K562 (cell line): ENCODE measurements around the gene GARIN5B. TPM values are rescaled to one million over a fixed set of nuclear protein-coding genes. Genes with fewer than 3 reads are reported as not detected.

Experiments used
- ASH1L ChIP-seq: fragments of 450-650 bp; IDR thresholded peaks from 2 replicates; pipeline ENCODE4 v1.6.1; 2018; ENCODE audit warnings: borderline replicate concordance, mild to moderate bottlenecking, low read depth; ENCODE audit not compliant: partially characterized antibody
- BRF2 ChIP-seq: IDR thresholded peaks from 3 replicates; pipeline ENCODE4 v1.6.1; 2011; ENCODE audit warnings: borderline replicate concordance, mild to moderate bottlenecking; ENCODE audit not compliant: insufficient read length, insufficient read depth
- E2F6 ChIP-seq, 2 experiments: IDR thresholded peaks; 2 replicates each; pipeline ENCODE4 v1.6.1; 2011; ENCODE audit warnings: borderline replicate concordance in 1 of 2, control low read depth in 1 of 2, low read depth in 1 of 2, low read length in 1 of 2, mild to moderate bottlenecking in 1 of 2, mixed read lengths in 1 of 2, moderate library complexity in 1 of 2; ENCODE audit not compliant: insufficient read depth in 1 of 2, insufficient read length in 1 of 2, poor library complexity in 1 of 2, severe bottlenecking in 1 of 2; ENCODE audit errors: extremely low read depth in 1 of 2
- ETS2 ChIP-seq: IDR thresholded peaks from 2 replicates; pipeline ENCODE4 v1.6.1; 2016; ENCODE audit warnings: borderline replicate concordance, missing genetic modification characterization, mild to moderate bottlenecking, moderate library complexity, missing compliant biosample characterization; ENCODE audit not compliant: poor library complexity, severe bottlenecking
- KDM1A ChIP-seq, 2 experiments: fragments of 450-650 bp; IDR thresholded peaks; 2 replicates each; pipeline ENCODE4 v1.6.1; 2016; ENCODE audit warnings: mild to moderate bottlenecking in 2 of 2
- KLF16 ChIP-seq: IDR thresholded peaks from 2 replicates; pipeline ENCODE4 v1.6.1; 2016; ENCODE audit warnings: antibody characterized with exemption
- MYC ChIP-seq, 2 experiments: fragments of 250-450 bp in 1 of 2; sonication (Bioruptor Pico) in 1 of 2; IDR thresholded peaks; 2 replicates each; pipeline versions ENCODE4 v1.5.1 to v1.6.1; 2012 to 2021; ENCODE audit warnings: low read depth in 2 of 2, borderline replicate concordance in 1 of 2, improper control_type of control experiment in 1 of 2, low read length in 1 of 2, mild to moderate bottlenecking in 1 of 2, moderate library complexity in 1 of 2
- NUFIP1 ChIP-seq: fragments of 450-650 bp; IDR thresholded peaks from 2 replicates; pipeline ENCODE4 v1.6.1; 2018; ENCODE audit not compliant: partially characterized antibody
- RUNX1 ChIP-seq: sonication (generic); IDR thresholded peaks from 2 replicates; pipeline ENCODE4 v1.6.1; 2016; ENCODE audit warnings: antibody characterized with exemption, low read depth
- SPI1 ChIP-seq: IDR thresholded peaks from 2 replicates; pipeline ENCODE4 v1.6.1; 2011; ENCODE audit warnings: low read depth, low read length, control low read depth, borderline replicate concordance
- ZKSCAN3 ChIP-seq: fragments of 250-450 bp; sonication (Bioruptor Pico); IDR thresholded peaks from 2 replicates; pipeline ENCODE4 v1.4.0; 2020
- ZNF561 ChIP-seq: fragments of 450-650 bp; formaldehyde crosslinking; conservative IDR thresholded peaks from 2 replicates; pipeline ENCODE4 v1.4.0; 2020; ENCODE audit warnings: mild to moderate bottlenecking, moderate library complexity
- ZNF707 ChIP-seq: fragments of 250-450 bp; sonication (Bioruptor Pico); conservative IDR thresholded peaks from 2 replicates; pipeline ENCODE4 v1.8.0; 2022; ENCODE audit warnings: inconsistent platforms, mild to moderate bottlenecking, moderate library complexity
- polyA plus RNA-seq, 8 experiments: library from polyadenylated mRNA; depleted of rRNA in 4 of 8; stranded (reverse) in 5 of 8; unstranded in 3 of 8; fragments of >200 nt; fragmentation: Nextera tagmentation in 2 of 8; fragmentation: Illumina TruSeq in 1 of 8; extraction: Ambion mirVana in 2 of 8; extraction: Trizol in 1 of 8; gene quantifications; 2 replicates each; pipeline versions ENCODE4 v1.2.1 to v1.2.3, GENCODE V29; 2011 to 2014; ENCODE audit warnings: inconsistent platforms in 1 of 8, missing spikeins in 1 of 8
- total RNA-seq, 7 experiments: library from RNA; depleted of rRNA in 6 of 7; stranded (reverse); fragments of >200 nt in 6 of 7; fragmentation: Illumina TruSeq in 2 of 7; extraction: Trizol in 2 of 7; gene quantifications; 2 replicates each; pipeline versions ENCODE4 v1.2.1 to v1.2.3, GENCODE V29; 2011 to 2021; ENCODE audit warnings: low replicate concordance in 1 of 7
- TF ChIP-seq, protein P1 (sequence below): fragments of 450-650 bp; IDR thresholded peaks from 2 replicates; pipeline ENCODE4 v1.6.1; 2016; ENCODE audit warnings: borderline replicate concordance
- TF ChIP-seq, protein P2 (sequence below): fragments of 250-450 bp; sonication (Bioruptor Pico); IDR thresholded peaks from 2 replicates; pipeline ENCODE4 v1.8.0; 2021; ENCODE audit warnings: mild to moderate bottlenecking, moderate library complexity
- TF ChIP-seq, protein P3 (sequence below): fragments of 250-450 bp; sonication (Bioruptor Pico); IDR thresholded peaks from 2 replicates; pipeline ENCODE4 v1.4.0; 2020; ENCODE audit warnings: mild to moderate bottlenecking
- TF ChIP-seq, protein P4 (sequence below): fragments of 450-650 bp; IDR thresholded peaks from one replicate; pipeline ENCODE4 v1.6.1; 2018; ENCODE audit warnings: mild to moderate bottlenecking, moderate library complexity; ENCODE audit not compliant: partially characterized antibody

GARIN5B gene
- total and polyA plus RNA-seq, 9 of the 15 experiments (the other 6 are each of a cell fraction or from before 2014, with no cell fraction given), result not detected

- TF ChIP-seq NUFIP1 (no peak), SPI1 (peak; percentile 87), KLF16 (peak; percentile 79), ETS2 (tag) (no peak), ZNF561 (CRISPR knock-in tag) (no peak), BRF2 (no peak), MYC (IDR thresholded peaks at IDR 0.05; ENCODE audit: low read depth, low read length) (peak; percentile 99), MYC (CRISPR knock-in tag; IDR thresholded peaks at IDR 0.05; ENCODE audit: borderline replicate concordance, low read depth) (peak; percentile 67; the same call in 1 of the 2 replicates), ASH1L (peak; percentile 81), E2F6 (IDR thresholded peaks at IDR 0.05; ENCODE audit: borderline replicate concordance in 1 of 2, extremely low read depth in 1 of 2, insufficient read depth in 1 of 2, insufficient read length in 1 of 2, low read depth in 1 of 2, low read length in 1 of 2, poor library complexity in 1 of 2, severe bottlenecking in 1 of 2) (peak; percentile 83 to 93), RUNX1 (no peak), KDM1A (IDR thresholded peaks at IDR 0.05) (no peak), ZNF707 (CRISPR knock-in tag) (no peak), ZKSCAN3 (CRISPR knock-in tag) (no peak)
- TF ChIP-seq, protein P1, sequence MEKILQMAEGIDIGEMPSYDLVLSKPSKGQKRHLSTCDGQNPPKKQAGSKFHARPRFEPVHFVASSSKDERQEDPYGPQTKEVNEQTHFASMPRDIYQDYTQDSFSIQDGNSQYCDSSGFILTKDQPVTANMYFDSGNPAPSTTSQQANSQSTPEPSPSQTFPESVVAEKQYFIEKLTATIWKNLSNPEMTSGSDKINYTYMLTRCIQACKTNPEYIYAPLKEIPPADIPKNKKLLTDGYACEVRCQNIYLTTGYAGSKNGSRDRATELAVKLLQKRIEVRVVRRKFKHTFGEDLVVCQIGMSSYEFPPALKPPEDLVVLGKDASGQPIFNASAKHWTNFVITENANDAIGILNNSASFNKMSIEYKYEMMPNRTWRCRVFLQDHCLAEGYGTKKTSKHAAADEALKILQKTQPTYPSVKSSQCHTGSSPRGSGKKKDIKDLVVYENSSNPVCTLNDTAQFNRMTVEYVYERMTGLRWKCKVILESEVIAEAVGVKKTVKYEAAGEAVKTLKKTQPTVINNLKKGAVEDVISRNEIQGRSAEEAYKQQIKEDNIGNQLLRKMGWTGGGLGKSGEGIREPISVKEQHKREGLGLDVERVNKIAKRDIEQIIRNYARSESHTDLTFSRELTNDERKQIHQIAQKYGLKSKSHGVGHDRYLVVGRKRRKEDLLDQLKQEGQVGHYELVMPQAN, result peak; percentile 38; the same call in 1 of the 2 replicates
- TF ChIP-seq, protein P2, sequence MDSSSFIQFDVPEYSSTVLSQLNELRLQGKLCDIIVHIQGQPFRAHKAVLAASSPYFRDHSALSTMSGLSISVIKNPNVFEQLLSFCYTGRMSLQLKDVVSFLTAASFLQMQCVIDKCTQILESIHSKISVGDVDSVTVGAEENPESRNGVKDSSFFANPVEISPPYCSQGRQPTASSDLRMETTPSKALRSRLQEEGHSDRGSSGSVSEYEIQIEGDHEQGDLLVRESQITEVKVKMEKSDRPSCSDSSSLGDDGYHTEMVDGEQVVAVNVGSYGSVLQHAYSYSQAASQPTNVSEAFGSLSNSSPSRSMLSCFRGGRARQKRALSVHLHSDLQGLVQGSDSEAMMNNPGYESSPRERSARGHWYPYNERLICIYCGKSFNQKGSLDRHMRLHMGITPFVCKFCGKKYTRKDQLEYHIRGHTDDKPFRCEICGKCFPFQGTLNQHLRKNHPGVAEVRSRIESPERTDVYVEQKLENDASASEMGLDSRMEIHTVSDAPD (CRISPR knock-in tag), result no peak
- TF ChIP-seq, protein P3, sequence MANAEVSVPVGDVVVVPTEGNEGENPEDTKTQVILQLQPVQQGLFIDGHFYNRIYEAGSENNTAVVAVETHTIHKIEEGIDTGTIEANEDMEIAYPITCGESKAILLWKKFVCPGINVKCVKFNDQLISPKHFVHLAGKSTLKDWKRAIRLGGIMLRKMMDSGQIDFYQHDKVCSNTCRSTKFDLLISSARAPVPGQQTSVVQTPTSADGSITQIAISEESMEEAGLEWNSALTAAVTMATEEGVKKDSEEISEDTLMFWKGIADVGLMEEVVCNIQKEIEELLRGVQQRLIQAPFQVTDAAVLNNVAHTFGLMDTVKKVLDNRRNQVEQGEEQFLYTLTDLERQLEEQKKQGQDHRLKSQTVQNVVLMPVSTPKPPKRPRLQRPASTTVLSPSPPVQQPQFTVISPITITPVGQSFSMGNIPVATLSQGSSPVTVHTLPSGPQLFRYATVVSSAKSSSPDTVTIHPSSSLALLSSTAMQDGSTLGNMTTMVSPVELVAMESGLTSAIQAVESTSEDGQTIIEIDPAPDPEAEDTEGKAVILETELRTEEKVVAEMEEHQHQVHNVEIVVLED (CRISPR knock-in tag), result peak; percentile 96
- TF ChIP-seq, protein P4, sequence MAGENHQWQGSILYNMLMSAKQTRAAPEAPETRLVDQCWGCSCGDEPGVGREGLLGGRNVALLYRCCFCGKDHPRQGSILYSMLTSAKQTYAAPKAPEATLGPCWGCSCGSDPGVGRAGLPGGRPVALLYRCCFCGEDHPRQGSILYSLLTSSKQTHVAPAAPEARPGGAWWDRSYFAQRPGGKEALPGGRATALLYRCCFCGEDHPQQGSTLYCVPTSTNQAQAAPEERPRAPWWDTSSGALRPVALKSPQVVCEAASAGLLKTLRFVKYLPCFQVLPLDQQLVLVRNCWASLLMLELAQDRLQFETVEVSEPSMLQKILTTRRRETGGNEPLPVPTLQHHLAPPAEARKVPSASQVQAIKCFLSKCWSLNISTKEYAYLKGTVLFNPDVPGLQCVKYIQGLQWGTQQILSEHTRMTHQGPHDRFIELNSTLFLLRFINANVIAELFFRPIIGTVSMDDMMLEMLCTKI, result no peak
Measured at GRCh38 chr19:55407800-55408532, 44.9 kb upstream of the GARIN5B start (continued).
